ENCODE results near the gene ANO1. TPM values are rescaled to one million over a fixed set of nuclear protein-coding genes. Genes with fewer than 3 reads are reported as not detected.
A peak's percentile ranks its signal among the peaks of the same experiment; 100 is the strongest.

The ANO1 gene
- total and polyA plus RNA-seq, 4 donors = 7.8 to 64.8 (median 32.2) TPM

- no peak for DNase-seq (ENCODE audit: low spot score)
- Histone ChIP-seq H3K27me3 (ENCODE audit: control insufficient read depth in 4 of 4, insufficient read depth in 4 of 4, low read length in 3 of 4) (no peaks in the 10 kb centered on the region), H3K4me3 (ENCODE audit: low read depth in 1 of 3, low read length in 3 of 3) (no peak overlapping the region), H3K36me3 (ENCODE audit: control insufficient read depth in 4 of 4, insufficient read depth in 3 of 4, low read depth in 1 of 4, low read length in 3 of 4) (peaks cover 0 to 4% (median 0%) of the 10 kb centered on the region in 4 donors), H3K9me3 (ENCODE audit: control insufficient read depth in 4 of 4, low read length in 3 of 4) (no peaks in the 10 kb centered on the region), H3K4me1 (ENCODE audit: control insufficient read depth in 4 of 4, insufficient read depth in 4 of 4, low read length in 3 of 4) (peaks cover 12 to 44% (median 33%) of the 10 kb centered on the region in 4 donors), H3K9ac (ENCODE audit: low read depth in 1 of 2, low read length in 2 of 2) (no peak overlapping the region), H3K27ac (ENCODE audit: low read depth in 1 of 2, low read length in 2 of 2) (peak overlapping the region; percentile 44 to 55)
- TF ChIP-seq RAD21 (IDR thresholded peaks at IDR 0.05) (peak in 1 of 2 donors; percentile 32), SP1 (IDR thresholded peaks at IDR 0.05) (peak; percentile 57), RXRA (IDR thresholded peaks at IDR 0.05) (peak; percentile 95 to 99), HNF4G (IDR thresholded peaks at IDR 0.05) (no peak), TAF1 (conservative IDR thresholded peaks at IDR 0.05) (no peak), ATF3 (IDR thresholded peaks at IDR 0.05) (no peak), MAX (IDR thresholded peaks at IDR 0.05) (peak; percentile 82), ZBTB33 (IDR thresholded peaks at IDR 0.05) (peak; percentile 43), EGR1 (IDR thresholded peaks at IDR 0.05; ENCODE audit: low read depth in 2 of 2) (no peak), JUND (IDR thresholded peaks at IDR 0.05) (no peak), HNF4A (conservative IDR thresholded peaks at IDR 0.05) (peak; percentile 17 to 73), FOXA2 (IDR thresholded peaks at IDR 0.05) (peak; percentile 23), NR2F2 (IDR thresholded peaks at IDR 0.05) (no peak), YY1 (IDR thresholded peaks at IDR 0.05) (peak; percentile 63), CTCF (IDR thresholded peaks at IDR 0.05; ENCODE audit: low read depth, low read length, missing input control) (no peak), REST (IDR thresholded peaks at IDR 0.05) (no peak), FOXA1 (IDR thresholded peaks at IDR 0.05) (no peak), GABPA (IDR thresholded peaks at IDR 0.05 in 1 of 2, conservative IDR thresholded peaks at IDR 0.05 in 1 of 2) (no peak)
- WGBS = 43% methylated on average over 30 of the region's 30 CpGs
Measured at GRCh38 chr11:70085815-70086769, 8.0 kb downstream of the ANO1 start.

All from liver (tissue), 9 donors.